Measurements from ENCODE around the gene PIEZO1. TPM values are rescaled to one million over a fixed set of nuclear protein-coding genes. Genes with fewer than 3 reads are reported as not detected.

The PIEZO1 gene
- total RNA-seq, 6 donors from 2014 or later, result 107 to 535 (median 239) TPM

DNA sequence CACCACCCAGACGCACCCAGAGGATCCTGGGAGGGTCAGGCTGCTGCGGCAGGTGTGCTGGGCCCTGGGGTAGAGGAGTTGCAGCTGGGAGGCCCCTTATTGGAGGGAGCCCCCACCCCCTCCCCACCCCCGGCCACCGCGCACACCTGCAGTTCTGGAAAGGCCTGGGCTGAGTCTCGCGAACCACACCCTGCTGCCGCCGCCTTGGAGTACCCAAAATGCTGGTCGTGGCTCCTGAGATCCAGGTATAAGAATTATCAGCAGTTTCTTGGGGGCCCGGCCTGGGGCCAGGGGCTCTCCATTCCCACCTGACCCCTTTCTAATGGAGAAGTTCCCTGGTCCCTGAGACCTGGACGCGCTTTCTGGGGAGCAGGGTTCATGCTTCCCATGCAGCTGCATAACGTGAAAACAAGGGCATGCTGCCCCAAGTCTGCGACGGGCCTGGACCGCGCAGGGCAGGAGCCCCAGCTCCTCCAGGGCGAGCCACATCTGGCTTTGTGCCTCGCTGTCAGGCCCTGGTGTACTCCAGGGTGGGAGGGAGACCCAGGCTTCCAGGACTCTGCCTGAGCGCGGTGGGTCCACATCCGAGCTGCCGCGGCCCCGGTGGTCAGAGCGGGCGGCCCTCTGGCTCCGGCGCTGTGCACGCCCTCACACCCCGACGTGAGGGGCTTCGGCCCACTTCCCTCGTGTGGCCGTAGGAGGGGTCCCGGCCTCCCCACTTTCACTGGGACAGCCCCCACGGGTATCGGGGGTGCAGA, 91.4 kb downstream of the PIEZO1 start:
- TF ChIP-seq POLR2AphosphoS5 (IDR thresholded peaks at IDR 0.05) (no peak), EP300 (IDR thresholded peaks at IDR 0.05) (no peak), POLR2A (IDR thresholded peaks at IDR 0.05) (no peak)
- TF ChIP-seq, protein P1, sequence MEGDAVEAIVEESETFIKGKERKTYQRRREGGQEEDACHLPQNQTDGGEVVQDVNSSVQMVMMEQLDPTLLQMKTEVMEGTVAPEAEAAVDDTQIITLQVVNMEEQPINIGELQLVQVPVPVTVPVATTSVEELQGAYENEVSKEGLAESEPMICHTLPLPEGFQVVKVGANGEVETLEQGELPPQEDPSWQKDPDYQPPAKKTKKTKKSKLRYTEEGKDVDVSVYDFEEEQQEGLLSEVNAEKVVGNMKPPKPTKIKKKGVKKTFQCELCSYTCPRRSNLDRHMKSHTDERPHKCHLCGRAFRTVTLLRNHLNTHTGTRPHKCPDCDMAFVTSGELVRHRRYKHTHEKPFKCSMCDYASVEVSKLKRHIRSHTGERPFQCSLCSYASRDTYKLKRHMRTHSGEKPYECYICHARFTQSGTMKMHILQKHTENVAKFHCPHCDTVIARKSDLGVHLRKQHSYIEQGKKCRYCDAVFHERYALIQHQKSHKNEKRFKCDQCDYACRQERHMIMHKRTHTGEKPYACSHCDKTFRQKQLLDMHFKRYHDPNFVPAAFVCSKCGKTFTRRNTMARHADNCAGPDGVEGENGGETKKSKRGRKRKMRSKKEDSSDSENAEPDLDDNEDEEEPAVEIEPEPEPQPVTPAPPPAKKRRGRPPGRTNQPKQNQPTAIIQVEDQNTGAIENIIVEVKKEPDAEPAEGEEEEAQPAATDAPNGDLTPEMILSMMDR (IDR thresholded peaks at IDR 0.05), result no peak
- peaks cover 0 to 38% (median 7%) of the 10 kb centered on the region in 4 donors for H3K4me1 ChIP-seq
- no peaks in the 10 kb centered on the region for H3K27me3 ChIP-seq
- no peak overlapping the region for H3K27ac ChIP-seq
- ATAC-seq (ENCODE audit: low FRiP score in 2 of 2) (no peak), DNase-seq (peak in 1 of 2 donors; percentile 74)
- H3K36me3 ChIP-seq, result peaks cover 12 to 28% (median 24%) of the 10 kb centered on the region in 4 donors
- 82 to 94% methylated on average over 12 to 23 of the region's 39 CpGs for WGBS, 2 donors
- H3K9me3 ChIP-seq, result no peaks in the 10 kb centered on the region
- H3K4me3 ChIP-seq, result no peak overlapping the region

- no peak for TF ChIP-seq POLR2A (IDR thresholded peaks at IDR 0.05)
- TF ChIP-seq POLR2AphosphoS5 (IDR thresholded peaks at IDR 0.05), result no peak
- no peak overlapping the region for H3K4me3 ChIP-seq
- H3K4me1 ChIP-seq, result peaks cover 0 to 30% (median 5%) of the 10 kb centered on the region in 4 donors
- H3K9me3 ChIP-seq, result no peaks in the 10 kb centered on the region
- 80 to 82% methylated on average over 9 to 10 of the region's 10 CpGs for WGBS, 2 donors
- H3K27ac ChIP-seq, result no peak overlapping the region
- ATAC-seq (ENCODE audit: low FRiP score in 2 of 2) (no peak), DNase-seq (no peak)
- peaks cover 6 to 21% (median 17%) of the 10 kb centered on the region in 4 donors for H3K36me3 ChIP-seq
- H3K27me3 ChIP-seq, result no peaks in the 10 kb centered on the region
Measured at GRCh38 chr16:88692861-88693260, 92.2 kb downstream of the PIEZO1 start.

DNA sequence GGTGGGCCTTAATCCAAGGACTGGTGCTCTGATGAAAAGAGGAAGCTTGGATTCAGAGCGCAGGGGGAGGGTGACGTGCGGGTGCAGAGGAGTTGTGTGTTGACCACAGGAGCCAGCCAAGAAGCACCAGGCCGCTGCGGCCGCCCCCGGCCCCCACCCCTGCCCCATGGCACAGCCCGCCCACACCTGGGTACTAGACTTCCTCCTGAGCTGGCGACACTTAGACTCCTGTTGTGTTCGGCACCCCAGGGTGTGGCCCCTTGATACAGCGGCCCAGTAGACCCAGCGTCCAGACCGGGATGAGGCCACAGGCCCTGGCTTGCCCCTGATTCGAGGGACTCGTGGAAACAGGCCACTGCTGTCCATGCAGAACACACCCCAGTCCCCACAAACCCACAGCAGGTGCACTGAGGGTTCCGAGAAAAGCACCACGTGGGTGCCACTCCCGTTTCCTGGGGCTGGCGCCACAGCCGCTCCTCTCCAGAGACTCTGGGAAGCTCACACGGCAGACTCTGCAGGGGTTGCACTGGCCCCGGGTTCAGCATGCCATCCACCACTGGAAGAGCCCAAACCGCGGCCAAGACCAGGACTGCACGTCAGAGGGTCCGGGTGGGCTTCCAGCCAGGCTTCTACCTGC, 93.0 kb downstream of the PIEZO1 start:
- peak; percentile 75 to 89 for DNase-seq
- TF ChIP-seq POLR2AphosphoS5 (IDR thresholded peaks at IDR 0.05) (no peak), POLR2A (IDR thresholded peaks at IDR 0.05) (no peak), EP300 (IDR thresholded peaks at IDR 0.05) (no peak)
- TF ChIP-seq, protein P1 (IDR thresholded peaks at IDR 0.05), result no peak
- Histone ChIP-seq H3K27ac (peak overlapping the region in 2 of 4 donors; percentile 26 to 48), H3K27me3 (no peaks in the 10 kb centered on the region), H3K4me1 (peaks cover under 1 to 23% (median 2%) of the 10 kb centered on the region in 4 donors), H3K36me3 (peaks cover 0 to 13% (median 9%) of the 10 kb centered on the region in 4 donors), H3K4me3 (no peak overlapping the region), H3K9me3 (no peaks in the 10 kb centered on the region)
- peak; percentile 36 to 56 for ATAC-seq (ENCODE audit: low FRiP score in 2 of 2)
- WGBS, 2 donors, result 64% methylated on average over 10 to 25 of the region's 26 CpGs

DNA sequence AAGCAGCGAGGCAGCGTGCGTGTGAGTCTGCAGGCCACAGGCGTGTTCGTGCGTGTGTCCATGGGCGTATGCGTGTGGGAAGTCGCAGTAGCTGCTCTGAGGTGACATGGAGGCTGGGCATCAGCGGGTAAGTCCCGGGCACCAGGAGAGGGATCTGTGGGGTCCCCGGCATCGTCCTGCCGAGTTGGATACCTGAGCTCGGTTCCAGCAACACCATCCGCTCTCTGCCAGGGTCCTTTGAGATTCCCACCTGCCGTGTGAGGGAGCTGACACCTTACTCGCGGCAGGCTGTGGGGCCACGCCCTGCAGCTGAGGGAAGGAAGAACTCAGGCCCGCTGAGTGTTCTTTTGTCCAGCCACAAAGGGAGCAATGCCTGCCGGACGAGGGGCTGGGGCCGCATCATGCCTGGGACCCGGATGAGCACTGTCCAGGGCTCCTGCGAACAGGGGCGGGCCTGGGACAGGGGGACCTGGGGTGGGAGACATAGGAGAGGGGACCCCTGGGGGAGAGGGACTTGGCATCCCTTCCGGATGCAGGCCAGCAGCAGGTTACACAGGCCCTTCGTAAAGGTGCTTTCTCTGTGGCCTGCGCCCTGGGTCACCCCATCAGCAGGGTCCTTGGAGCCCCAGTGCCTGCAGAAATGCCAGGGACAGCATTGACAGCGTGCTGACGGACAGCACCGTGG, 93.7 kb downstream of the PIEZO1 start:
- 83 to 87% methylated on average over 16 to 33 of the region's 33 CpGs for WGBS, 2 donors
- ATAC-seq (ENCODE audit: low FRiP score in 2 of 2), result no peak
- H3K27ac ChIP-seq, result peak overlapping the region in 1 of 4 donors; percentile 22
- H3K4me1 ChIP-seq, result peaks cover 6 to 29% (median 9%) of the 10 kb centered on the region in 4 donors
- H3K4me3 ChIP-seq, result no peak overlapping the region
- H3K36me3 ChIP-seq, result peaks cover 0 to 5% (median 2%) of the 10 kb centered on the region in 4 donors
- DNase-seq, result peak in 1 of 2 donors; percentile 70
- TF ChIP-seq EP300 (IDR thresholded peaks at IDR 0.05) (no peak), POLR2AphosphoS5 (IDR thresholded peaks at IDR 0.05) (no peak), POLR2A (IDR thresholded peaks at IDR 0.05) (no peak)
- TF ChIP-seq, protein P1 (IDR thresholded peaks at IDR 0.05), result no peak
- H3K27me3 ChIP-seq, result no peaks in the 10 kb centered on the region
- no peaks in the 10 kb centered on the region for H3K9me3 ChIP-seq
